ENCODE data around the gene LHX5. TPM values are rescaled to one million over a fixed set of nuclear protein-coding genes. Genes with fewer than 3 reads are reported as not detected.

The LHX5 gene
- total RNA-seq, 1 donor from 2014 or later, result 1.5 TPM

DNA sequence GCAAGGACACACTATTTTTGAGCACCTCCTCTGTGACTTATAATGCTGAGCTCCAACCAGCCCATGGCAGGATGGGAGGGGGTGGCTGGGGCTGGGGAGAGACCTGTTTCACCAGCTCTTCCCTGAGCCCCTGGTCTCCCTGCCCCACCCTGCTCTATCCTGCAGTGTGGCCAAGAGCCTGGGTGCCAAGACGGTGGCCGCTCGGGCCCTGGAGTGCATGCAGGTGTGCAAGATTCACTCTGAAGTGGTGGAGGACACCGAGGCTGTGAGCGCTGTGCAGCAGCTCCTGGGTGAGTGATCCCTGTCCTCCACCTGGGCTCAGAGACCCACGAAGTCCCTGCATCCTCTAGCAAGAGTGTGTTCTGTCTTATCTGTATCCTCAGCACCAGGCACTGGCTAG, 35.1 kb downstream of the LHX5 start:
- Mint-ChIP-seq H3K27me3 (ENCODE audit: low read depth) (peaks cover 17% of the 10 kb centered on the region), H3K4me3 (no peak overlapping the region), H3K9me3 (no peaks in the 10 kb centered on the region), H3K4me1 (no peaks in the 10 kb centered on the region), H3K27ac (ENCODE audit: unreplicated experiment) (no peak overlapping the region), H3K36me3 (ENCODE audit: low read depth) (no peaks in the 10 kb centered on the region)
- DNase-seq (ENCODE audit: low read depth, low spot score), result no peak
- TF ChIP-seq CTCF (conservative IDR thresholded peaks at IDR 0.05), result no peak

DNA sequence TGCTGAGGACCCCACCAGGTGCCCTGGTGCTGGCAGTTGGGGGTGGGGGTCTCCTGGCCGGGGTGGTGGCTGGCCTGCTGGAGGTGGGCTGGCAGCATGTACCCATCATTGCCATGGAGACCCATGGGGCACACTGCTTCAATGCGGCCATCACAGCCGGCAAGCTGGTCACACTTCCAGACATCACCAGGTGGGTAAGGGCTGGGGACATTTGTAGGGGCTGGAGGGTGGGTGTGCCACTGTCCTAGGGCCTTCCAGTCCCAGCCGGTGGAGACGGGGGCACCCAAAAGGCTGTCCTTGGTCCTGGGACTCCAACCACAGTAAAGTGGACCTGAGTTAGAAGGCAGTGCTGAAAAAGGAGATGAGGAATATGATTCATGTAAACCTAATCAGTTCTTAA, 36.3 kb downstream of the LHX5 start:
- peaks cover 15% of the 10 kb centered on the region for H3K27me3 Mint-ChIP-seq (ENCODE audit: low read depth)

DNA sequence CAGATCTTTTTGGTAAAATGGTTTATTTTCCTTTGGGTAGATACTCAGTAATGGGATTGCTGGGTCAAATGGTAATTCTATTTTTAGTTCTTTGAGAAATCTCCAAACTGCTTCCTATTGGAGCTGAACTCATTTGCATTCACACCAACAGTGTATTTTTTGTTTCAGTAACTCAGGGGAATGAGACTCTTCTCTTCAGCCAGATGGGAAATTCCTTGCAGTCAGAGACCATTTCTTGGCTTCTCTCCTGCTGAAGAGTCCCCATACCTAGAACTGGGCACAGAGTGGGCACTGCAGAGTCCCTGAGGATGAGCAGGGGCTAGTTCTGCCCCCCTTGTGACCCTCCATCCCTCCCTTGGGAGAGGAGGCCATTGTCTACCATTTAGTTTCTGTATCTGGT, 38.7 kb downstream of the LHX5 start:
- Mint-ChIP-seq H3K4me3 (no peak overlapping the region), H3K4me1 (no peaks in the 10 kb centered on the region)

More for the DNA sequence above, 36.3 kb downstream of the LHX5 start:
- Mint-ChIP-seq H3K9me3 (no peaks in the 10 kb centered on the region), H3K4me3 (no peak overlapping the region), H3K27ac (ENCODE audit: unreplicated experiment) (no peak overlapping the region), H3K36me3 (ENCODE audit: low read depth) (no peaks in the 10 kb centered on the region), H3K4me1 (no peaks in the 10 kb centered on the region)
- TF ChIP-seq CTCF (conservative IDR thresholded peaks at IDR 0.05), result no peak
- DNase-seq (ENCODE audit: low read depth, low spot score), result no peak

DNA sequence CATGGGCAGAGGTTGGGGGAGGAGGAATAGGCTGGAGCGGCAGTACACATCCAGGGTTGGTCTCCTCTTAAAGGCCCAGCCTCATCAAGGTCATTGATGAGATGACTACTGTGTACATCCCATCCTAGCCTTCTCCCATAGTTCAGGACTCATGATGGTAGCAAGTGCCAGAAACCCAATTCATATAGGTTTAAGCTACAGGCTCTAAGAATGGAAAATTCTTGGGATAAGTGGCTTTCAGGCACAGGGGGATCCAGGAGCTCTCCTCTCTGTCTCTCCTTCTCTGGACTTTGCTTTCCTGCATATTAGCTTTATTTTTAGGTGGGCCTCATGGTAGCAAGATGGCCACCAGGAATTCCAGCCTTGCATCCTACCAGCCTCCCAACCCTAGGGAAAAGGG, 43.2 kb downstream of the LHX5 start:
- Mint-ChIP-seq H3K4me3 (no peak overlapping the region), H3K27ac (ENCODE audit: unreplicated experiment) (no peak overlapping the region), H3K36me3 (ENCODE audit: low read depth) (no peaks in the 10 kb centered on the region), H3K27me3 (ENCODE audit: low read depth) (peaks cover 32% of the 10 kb centered on the region), H3K4me1 (peaks cover 4% of the 10 kb centered on the region), H3K9me3 (no peaks in the 10 kb centered on the region)
- no peak for TF ChIP-seq CTCF (conservative IDR thresholded peaks at IDR 0.05)
- DNase-seq (ENCODE audit: low read depth, low spot score), result no peak

More for the DNA sequence above, 38.7 kb downstream of the LHX5 start:
- H3K36me3 Mint-ChIP-seq (ENCODE audit: low read depth), result no peaks in the 10 kb centered on the region
- no peak overlapping the region for H3K27ac Mint-ChIP-seq (ENCODE audit: unreplicated experiment)
- H3K9me3 Mint-ChIP-seq, result no peaks in the 10 kb centered on the region
- DNase-seq (ENCODE audit: low read depth, low spot score), result no peak
- no peak for TF ChIP-seq CTCF (conservative IDR thresholded peaks at IDR 0.05)
- H3K27me3 Mint-ChIP-seq (ENCODE audit: low read depth), result peaks cover 17% of the 10 kb centered on the region

- no peak for DNase-seq (ENCODE audit: low read depth, low spot score)
- Mint-ChIP-seq H3K27me3 (ENCODE audit: low read depth) (peaks cover 30% of the 10 kb centered on the region), H3K27ac (ENCODE audit: unreplicated experiment) (no peak overlapping the region), H3K9me3 (no peaks in the 10 kb centered on the region), H3K36me3 (ENCODE audit: low read depth) (no peaks in the 10 kb centered on the region), H3K4me1 (peaks cover 4% of the 10 kb centered on the region), H3K4me3 (no peak overlapping the region)
- TF ChIP-seq CTCF (conservative IDR thresholded peaks at IDR 0.05), result no peak
These were observed 43.8 kb downstream of the LHX5 start for GRCh38 chr12:113427882-113428281.

DNA sequence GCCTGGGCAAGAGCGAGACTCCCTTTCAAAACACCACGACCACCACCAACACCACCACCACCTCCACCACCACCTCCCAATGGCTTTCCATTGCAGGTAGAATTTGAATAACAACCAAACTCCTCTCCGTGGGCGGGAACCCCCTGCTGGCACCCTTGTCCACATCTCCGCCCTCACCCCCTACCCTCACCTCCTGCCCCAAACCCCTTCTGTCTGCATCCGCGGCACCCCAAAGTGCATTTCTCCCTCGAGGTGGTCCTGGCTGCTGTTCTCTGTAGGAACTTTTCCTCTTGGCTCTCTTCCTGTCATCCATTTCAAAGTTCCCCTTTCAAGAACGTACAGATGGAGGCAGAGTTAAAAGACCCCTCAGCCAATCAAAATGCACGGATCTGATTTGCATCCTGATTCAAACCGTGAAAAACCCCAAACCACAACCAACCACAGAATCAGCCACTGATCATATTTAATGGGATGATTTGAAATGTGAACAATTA, 45.7 kb downstream of the LHX5 start:
- no peak for DNase-seq (ENCODE audit: low read depth, low spot score)
- Mint-ChIP-seq H3K4me1 (peaks cover 12% of the 10 kb centered on the region), H3K27ac (ENCODE audit: unreplicated experiment) (no peak overlapping the region), H3K27me3 (ENCODE audit: low read depth) (peaks cover 28% of the 10 kb centered on the region), H3K36me3 (ENCODE audit: low read depth) (no peaks in the 10 kb centered on the region), H3K4me3 (no peak overlapping the region), H3K9me3 (no peaks in the 10 kb centered on the region)
- TF ChIP-seq CTCF (conservative IDR thresholded peaks at IDR 0.05), result no peak

All from neural crest cell (in vitro differentiated cells).